ENCODE data around the gene STX8. TPM values are rescaled to one million over a fixed set of nuclear protein-coding genes. Genes with fewer than 3 reads are reported as not detected.

The STX8 gene
- polyA plus RNA-seq, 3 donors from 2014 or later = 249 to 381 (median 263) TPM

- no peak for DNase-seq
Measured at GRCh38 chr17:9517396-9517795, 58.2 kb downstream of the STX8 start.

DNA sequence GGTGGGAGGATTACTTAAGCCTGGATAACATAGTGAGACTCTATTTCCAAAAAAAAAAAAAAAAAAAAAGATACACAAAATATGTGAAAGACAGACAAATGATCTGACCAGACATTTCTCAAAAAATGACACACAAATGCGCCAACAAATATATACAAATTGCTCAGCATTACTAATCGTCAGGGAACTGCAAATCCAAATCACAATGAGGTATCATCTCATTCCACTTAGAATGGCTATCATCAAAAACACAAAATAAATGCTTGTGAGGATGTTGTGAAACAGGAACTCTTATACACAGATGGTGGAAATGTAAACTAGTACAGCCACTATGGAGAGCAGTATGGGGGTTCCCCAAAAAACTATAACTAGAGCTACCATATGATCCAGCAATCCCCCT, 62.4 kb downstream of the STX8 start:
- Mint-ChIP-seq H3K36me3 (peaks cover 3 to 18% (median 5%) of the 10 kb centered on the region in 3 donors), H3K27me3 (ENCODE audit: low read depth in 3 of 3) (no peaks in the 10 kb centered on the region), H3K4me1 (peaks cover 39 to 60% of the 10 kb centered on the region in 2 donors), H3K9me3 (peaks cover 11 to 16% (median 12%) of the 10 kb centered on the region in 6 donors), H3K4me3 (no peak overlapping the region), H3K27ac (no peak overlapping the region)
- DNase-seq = no peak

More at GRCh38 chr17:9517396-9517795, 58.2 kb downstream of the STX8 start:
- Mint-ChIP-seq H3K36me3 (no peaks in the 10 kb centered on the region), H3K27ac (peak overlapping the region in 1 of 6 donors; percentile 26), H3K27me3 (ENCODE audit: low read depth in 3 of 3) (no peaks in the 10 kb centered on the region), H3K4me1 (peaks cover 29 to 44% of the 10 kb centered on the region in 2 donors), H3K4me3 (no peak overlapping the region), H3K9me3 (no peaks in the 10 kb centered on the region)

DNA sequence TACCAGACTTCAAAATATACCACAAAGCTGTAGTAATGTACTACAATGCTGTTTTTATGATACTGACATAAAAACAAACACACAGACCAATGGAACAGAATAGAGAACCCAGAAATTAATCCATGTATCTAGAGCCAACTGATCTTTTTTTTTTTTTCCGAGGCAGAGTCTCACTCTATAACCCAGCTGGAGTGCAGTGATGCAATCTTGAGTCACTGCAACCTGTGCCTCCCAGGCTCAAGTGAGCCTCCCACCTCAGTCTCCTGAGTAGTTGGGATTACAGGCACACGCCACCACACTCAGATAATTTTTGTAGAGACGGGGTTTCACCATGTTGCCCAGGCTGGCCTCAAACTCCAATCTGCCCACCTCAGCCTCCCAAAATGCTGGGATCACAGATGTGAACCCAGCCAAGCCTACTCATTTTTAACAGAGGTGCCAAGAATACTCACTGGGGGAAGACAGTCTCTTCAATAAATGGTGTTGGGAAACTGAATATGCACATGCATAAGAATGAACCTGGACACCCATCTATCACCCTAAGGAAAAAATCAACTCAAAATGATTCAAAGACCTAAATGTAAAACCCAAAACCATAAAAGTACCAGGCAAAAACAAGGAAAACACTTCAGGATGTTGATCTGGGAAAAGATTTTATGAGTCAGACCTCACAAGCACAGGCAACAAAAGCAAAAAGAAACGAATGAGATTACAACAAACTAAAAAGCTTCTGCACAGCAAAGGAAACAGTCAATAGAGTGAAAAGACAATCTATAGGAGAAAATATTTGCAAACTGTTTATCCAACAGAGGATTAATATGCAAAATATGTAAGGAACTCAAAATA, 63.1 kb downstream of the STX8 start:
- peaks cover 15 to 22% (median 17%) of the 10 kb centered on the region in 6 donors for H3K9me3 Mint-ChIP-seq
- DNase-seq = no peak
- peak overlapping the region in 1 of 6 donors; percentile 26 for H3K27ac Mint-ChIP-seq
- H3K27me3 Mint-ChIP-seq (ENCODE audit: low read depth in 3 of 3) = no peaks in the 10 kb centered on the region
- no peak overlapping the region for H3K4me3 Mint-ChIP-seq
- peaks cover 6 to 24% (median 10%) of the 10 kb centered on the region in 3 donors for H3K36me3 Mint-ChIP-seq
- peaks cover 37 to 59% of the 10 kb centered on the region in 2 donors for H3K4me1 Mint-ChIP-seq

DNA sequence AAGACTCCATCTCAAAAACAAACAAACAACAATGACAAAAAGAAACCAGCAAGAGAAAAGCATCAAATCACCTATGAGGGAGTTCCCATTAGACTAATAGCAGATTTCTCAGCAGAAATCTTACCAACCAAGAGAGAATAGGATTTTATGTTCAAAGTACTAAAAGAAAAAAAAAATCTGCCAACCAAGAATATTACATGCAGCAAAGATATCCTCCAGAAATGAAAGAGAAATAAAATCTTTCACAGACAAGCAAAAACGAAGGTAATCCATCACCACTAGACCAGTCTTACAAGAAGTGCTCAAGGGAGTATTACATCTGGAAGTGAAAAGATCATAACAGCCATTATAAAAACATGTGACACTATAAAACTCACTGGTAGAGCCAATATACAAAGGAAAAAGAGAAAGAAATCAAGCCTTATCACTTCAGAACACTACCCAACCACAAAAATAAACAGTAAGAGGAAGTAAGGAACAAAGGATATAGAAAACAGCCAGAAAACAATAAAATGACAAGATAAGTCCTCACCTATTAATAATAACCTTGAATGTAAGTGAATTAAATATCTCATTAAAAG, 66.3 kb downstream of the STX8 start:
- Mint-ChIP-seq H3K4me1 (peaks cover 42 to 69% of the 10 kb centered on the region in 2 donors), H3K36me3 (peaks cover 13 to 33% (median 14%) of the 10 kb centered on the region in 3 donors), H3K9me3 (peaks cover 15 to 22% (median 18%) of the 10 kb centered on the region in 6 donors), H3K4me3 (no peak overlapping the region), H3K27ac (no peak overlapping the region), H3K27me3 (ENCODE audit: low read depth in 3 of 3) (no peaks in the 10 kb centered on the region)
- no peak for DNase-seq

- no peak overlapping the region for H3K4me3 Mint-ChIP-seq
- H3K27me3 Mint-ChIP-seq (ENCODE audit: low read depth in 3 of 3) = no peaks in the 10 kb centered on the region
- no peaks in the 10 kb centered on the region for H3K9me3 Mint-ChIP-seq
- DNase-seq = no peak
- H3K4me1 Mint-ChIP-seq = peaks cover 18 to 20% of the 10 kb centered on the region in 2 donors
- H3K36me3 Mint-ChIP-seq = peaks cover 0 to 29% (median 6%) of the 10 kb centered on the region in 3 donors
- H3K27ac Mint-ChIP-seq = peak overlapping the region in 3 of 6 donors; percentile 63 to 70 (median 68)
Measured at GRCh38 chr17:9499041-9499440, 76.6 kb downstream of the STX8 start.

DNA sequence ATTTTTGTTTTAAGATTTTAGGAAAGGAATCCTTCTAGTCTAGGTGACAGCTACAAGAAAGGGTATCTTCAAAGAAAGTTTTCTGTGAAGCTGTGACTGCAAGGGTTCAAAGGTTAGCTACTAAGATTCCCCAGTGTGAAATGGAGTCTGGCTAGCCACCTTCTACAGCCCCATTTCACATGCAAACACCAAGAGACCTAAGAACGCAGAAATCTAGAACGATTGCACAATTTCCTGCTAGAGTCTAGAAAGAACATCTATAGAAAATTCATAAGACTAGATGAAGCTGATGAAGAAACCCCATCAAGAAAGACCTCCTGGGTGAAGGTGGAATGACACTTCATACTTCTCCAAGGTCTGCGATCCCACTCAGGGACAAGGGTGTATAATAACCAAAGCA, 77.1 kb downstream of the STX8 start:
- DNase-seq = no peak
- peak overlapping the region; percentile 30 to 70 (median 66) for H3K27ac Mint-ChIP-seq
- peaks cover 18 to 20% of the 10 kb centered on the region in 2 donors for H3K4me1 Mint-ChIP-seq

GRCh38 chr17:9488556-9488955, 87.1 kb downstream of the STX8 start:
- no peak overlapping the region for H3K4me3 Mint-ChIP-seq
- no peaks in the 10 kb centered on the region for H3K9me3 Mint-ChIP-seq
- H3K4me1 Mint-ChIP-seq = peaks cover 2 to 5% of the 10 kb centered on the region in 2 donors
- peak overlapping the region in 2 of 6 donors; percentile 10 to 44 for H3K27ac Mint-ChIP-seq
- peaks cover 21 to 53% (median 38%) of the 10 kb centered on the region in 3 donors for H3K36me3 Mint-ChIP-seq
- no peak for DNase-seq
- no peaks in the 10 kb centered on the region for H3K27me3 Mint-ChIP-seq (ENCODE audit: low read depth in 3 of 3)

More for the DNA sequence above, 77.1 kb downstream of the STX8 start:
- no peak overlapping the region for H3K4me3 Mint-ChIP-seq
- no peaks in the 10 kb centered on the region for H3K27me3 Mint-ChIP-seq (ENCODE audit: low read depth in 3 of 3)
- peaks cover 0 to 32% (median 10%) of the 10 kb centered on the region in 3 donors for H3K36me3 Mint-ChIP-seq
- H3K9me3 Mint-ChIP-seq = no peaks in the 10 kb centered on the region

GRCh38 chr17:9487406-9487805, 88.2 kb downstream of the STX8 start:
- no peak for DNase-seq
- Mint-ChIP-seq H3K27me3 (ENCODE audit: low read depth in 3 of 3) (no peaks in the 10 kb centered on the region), H3K4me1 (peaks cover 2 to 5% of the 10 kb centered on the region in 2 donors), H3K9me3 (no peaks in the 10 kb centered on the region), H3K4me3 (no peak overlapping the region), H3K36me3 (peaks cover 17 to 48% (median 38%) of the 10 kb centered on the region in 3 donors), H3K27ac (peak overlapping the region in 1 of 6 donors; percentile 51)

DNA sequence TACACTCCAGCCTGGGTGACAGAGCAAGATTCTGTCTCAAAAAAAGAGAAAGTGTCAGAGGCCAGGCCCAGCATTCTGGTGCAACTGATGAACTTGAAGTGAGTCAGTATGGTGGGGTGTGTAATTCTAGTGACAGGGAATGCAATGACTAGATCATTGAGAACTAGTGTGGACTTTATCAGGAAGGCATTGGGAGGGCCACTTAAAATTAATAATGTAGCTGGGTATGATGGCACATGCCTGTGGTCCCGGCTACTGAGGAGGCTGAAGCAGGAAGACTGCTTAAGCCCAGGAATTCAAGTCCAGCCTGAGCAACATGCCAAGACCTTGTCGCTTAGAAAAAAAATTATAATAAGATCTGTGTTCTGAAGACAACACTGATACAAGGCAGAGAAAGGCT, 90.8 kb downstream of the STX8 start:
- no peak for DNase-seq
- H3K27ac Mint-ChIP-seq = peak overlapping the region in 2 of 6 donors; percentile 58 to 80
- H3K27me3 Mint-ChIP-seq (ENCODE audit: low read depth in 3 of 3) = peaks cover 0 to 3% (median 0%) of the 10 kb centered on the region in 3 donors
- H3K9me3 Mint-ChIP-seq = no peaks in the 10 kb centered on the region
- H3K4me3 Mint-ChIP-seq = no peak overlapping the region
- H3K4me1 Mint-ChIP-seq = peaks cover 3 to 13% of the 10 kb centered on the region in 2 donors
- peaks cover 0 to 21% (median 21%) of the 10 kb centered on the region in 3 donors for H3K36me3 Mint-ChIP-seq

DNA sequence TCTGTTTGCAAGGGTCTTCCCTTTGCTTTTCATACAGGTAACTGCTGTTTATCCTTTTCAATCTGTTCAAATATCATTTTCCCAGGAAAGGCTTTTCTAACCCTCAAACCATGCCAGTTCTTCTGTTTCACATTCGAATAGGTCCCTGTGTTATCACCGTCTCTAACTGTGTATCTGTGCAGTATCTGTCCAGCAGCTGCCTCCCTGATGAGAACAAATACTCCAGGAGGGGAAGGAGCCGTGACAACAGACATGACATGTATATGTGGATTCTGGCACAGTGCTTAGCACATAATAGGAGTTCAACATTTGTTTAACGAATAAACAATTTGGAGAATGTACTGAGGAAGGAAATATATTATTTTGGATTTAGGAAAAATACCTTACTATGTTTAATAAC, 95.7 kb downstream of the STX8 start:
- peaks cover 7 to 12% (median 7%) of the 10 kb centered on the region in 3 donors for H3K36me3 Mint-ChIP-seq
- H3K4me3 Mint-ChIP-seq = no peak overlapping the region
- no peak overlapping the region for H3K27ac Mint-ChIP-seq
- DNase-seq = no peak
- H3K9me3 Mint-ChIP-seq = no peaks in the 10 kb centered on the region
- peaks cover 10 to 24% of the 10 kb centered on the region in 2 donors for H3K4me1 Mint-ChIP-seq
- peaks cover 0 to 3% (median 0%) of the 10 kb centered on the region in 3 donors for H3K27me3 Mint-ChIP-seq (ENCODE audit: low read depth in 3 of 3)

- Mint-ChIP-seq H3K36me3 (peaks cover 4 to 8% (median 5%) of the 10 kb centered on the region in 3 donors), H3K27ac (peak overlapping the region in 1 of 6 donors; percentile 55), H3K4me3 (no peak overlapping the region), H3K4me1 (peaks cover 13 to 24% of the 10 kb centered on the region in 2 donors), H3K9me3 (no peaks in the 10 kb centered on the region), H3K27me3 (ENCODE audit: low read depth in 3 of 3) (peaks cover 0 to 3% (median 0%) of the 10 kb centered on the region in 3 donors)
- DNase-seq = no peak
Measured at GRCh38 chr17:9478889-9479288, 96.7 kb downstream of the STX8 start.

GRCh38 chr17:9475101-9475658, 100.4 kb downstream of the STX8 start:
- Mint-ChIP-seq H3K27ac (peak overlapping the region in 1 of 6 donors; percentile 40), H3K4me3 (no peak overlapping the region), H3K27me3 (ENCODE audit: low read depth in 3 of 3) (no peaks in the 10 kb centered on the region), H3K9me3 (no peaks in the 10 kb centered on the region), H3K4me1 (peaks cover 34 to 40% of the 10 kb centered on the region in 2 donors), H3K36me3 (peaks cover 0 to 13% (median 6%) of the 10 kb centered on the region in 3 donors)
- no peak for DNase-seq

DNA sequence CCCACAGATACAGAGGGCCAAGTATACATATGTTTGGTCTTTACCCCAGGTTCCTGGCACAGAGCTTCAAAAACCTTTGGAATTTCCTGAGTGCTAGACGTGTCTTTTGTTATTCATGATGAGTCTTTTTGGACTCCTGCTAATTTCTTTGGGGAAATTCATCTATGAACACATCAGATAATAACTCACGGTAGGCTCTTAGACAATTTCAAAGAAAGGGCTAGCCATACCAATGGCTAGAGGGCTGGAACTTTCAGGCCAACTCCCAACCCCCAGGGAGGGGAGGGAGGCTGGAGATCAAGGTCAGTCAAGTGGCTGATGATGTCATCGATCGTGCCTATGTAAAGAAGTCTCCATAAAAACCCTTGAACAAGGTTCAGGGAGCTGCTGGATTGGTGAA, 101.9 kb downstream of the STX8 start:
- DNase-seq = no peak

More for the DNA sequence above, 101.9 kb downstream of the STX8 start:
- peaks cover 0 to 1% (median 0%) of the 10 kb centered on the region in 3 donors for H3K27me3 Mint-ChIP-seq (ENCODE audit: low read depth in 3 of 3)
- peaks cover 0 to 13% (median 6%) of the 10 kb centered on the region in 3 donors for H3K36me3 Mint-ChIP-seq
- H3K9me3 Mint-ChIP-seq = no peaks in the 10 kb centered on the region
- peak overlapping the region in 3 of 6 donors; percentile 55 to 59 (median 58) for H3K27ac Mint-ChIP-seq
- peaks cover 43 to 44% of the 10 kb centered on the region in 2 donors for H3K4me1 Mint-ChIP-seq
- H3K4me3 Mint-ChIP-seq = no peak overlapping the region

Data from immature natural killer cell (primary cell).